GM18870 (cell line): ENCODE measurements around the gene PGAP3.
"Not testable (repeated sequence)": the region's sequence is repeated elsewhere in the genome, so short reads cannot be mapped to it uniquely, and the experiment has no call there.

Experiments
- ATAC-seq: cut with Tn5 transposase; IDR thresholded peaks from one replicate; pipeline ENCODE4 v1.9.1; 2021; ENCODE audit warnings: moderate library complexity; ENCODE audit not compliant: unreplicated experiment

PGAP3 gene

DNA sequence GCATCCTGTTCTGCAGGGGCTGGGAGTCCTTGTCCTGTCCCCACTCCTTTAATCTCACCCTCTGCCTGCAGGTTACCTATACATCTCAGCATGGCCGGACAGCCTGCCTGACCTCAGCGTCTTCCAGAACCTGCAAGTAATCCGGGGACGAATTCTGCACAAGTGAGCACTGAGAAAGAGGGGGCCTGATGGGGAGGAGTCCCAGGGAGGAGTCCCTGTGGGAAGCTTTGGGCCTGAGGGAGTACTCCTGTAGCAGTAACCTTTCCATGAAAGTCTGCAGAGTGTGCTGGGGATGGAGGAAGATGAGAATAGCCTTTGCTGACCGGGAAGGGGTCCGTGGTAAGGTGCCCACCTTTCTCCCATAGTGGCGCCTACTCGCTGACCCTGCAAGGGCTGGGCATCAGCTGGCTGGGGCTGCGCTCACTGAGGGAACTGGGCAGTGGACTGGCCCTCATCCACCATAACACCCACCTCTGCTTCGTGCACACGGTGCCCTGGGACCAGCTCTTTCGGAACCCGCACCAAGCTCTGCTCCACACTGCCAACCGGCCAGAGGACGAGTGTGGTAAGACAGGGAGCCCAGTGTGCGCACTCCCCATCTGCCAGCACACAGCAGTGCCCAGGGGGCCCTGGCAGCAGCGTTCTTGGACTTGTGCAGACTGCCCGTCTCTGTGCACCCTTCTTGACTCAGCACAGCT lies 27.7 kb upstream of the PGAP3 start:
- no peak for ATAC-seq

DNA sequence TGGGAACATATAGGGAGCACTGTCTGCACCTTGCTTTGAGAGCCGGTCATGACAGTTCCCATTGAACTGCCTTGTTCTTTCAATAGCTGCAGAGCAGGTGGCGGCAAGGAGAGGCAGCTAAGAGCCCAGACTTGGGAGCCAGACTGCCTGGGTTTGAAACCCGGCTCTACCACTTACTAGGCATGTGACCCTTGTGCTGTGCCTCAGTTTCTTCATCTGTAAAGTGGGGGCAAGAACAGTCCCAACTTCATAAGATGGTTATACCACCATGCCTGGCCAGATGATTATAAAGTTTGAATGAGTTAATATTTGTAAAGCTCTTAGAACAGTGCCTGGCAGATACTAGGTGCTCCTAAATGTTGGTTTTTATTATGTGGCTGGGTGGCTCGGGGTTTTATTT lies 26.4 kb upstream of the PGAP3 start:
- no peak for ATAC-seq

DNA sequence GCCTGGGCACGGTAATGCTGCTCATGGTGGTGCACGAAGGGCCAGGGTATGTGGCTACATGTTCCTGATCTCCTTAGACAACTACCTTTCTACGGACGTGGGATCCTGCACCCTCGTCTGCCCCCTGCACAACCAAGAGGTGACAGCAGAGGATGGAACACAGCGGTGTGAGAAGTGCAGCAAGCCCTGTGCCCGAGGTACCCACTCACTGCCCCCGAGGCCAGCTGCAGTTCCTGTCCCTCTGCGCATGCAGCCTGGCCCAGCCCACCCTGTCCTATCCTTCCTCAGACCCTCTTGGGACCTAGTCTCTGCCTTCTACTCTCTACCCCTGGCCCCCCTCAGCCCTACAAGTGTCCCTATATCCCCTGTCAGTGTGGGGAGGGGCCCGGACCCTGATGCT lies 24.0 kb upstream of the PGAP3 start:
- no peak for ATAC-seq

DNA sequence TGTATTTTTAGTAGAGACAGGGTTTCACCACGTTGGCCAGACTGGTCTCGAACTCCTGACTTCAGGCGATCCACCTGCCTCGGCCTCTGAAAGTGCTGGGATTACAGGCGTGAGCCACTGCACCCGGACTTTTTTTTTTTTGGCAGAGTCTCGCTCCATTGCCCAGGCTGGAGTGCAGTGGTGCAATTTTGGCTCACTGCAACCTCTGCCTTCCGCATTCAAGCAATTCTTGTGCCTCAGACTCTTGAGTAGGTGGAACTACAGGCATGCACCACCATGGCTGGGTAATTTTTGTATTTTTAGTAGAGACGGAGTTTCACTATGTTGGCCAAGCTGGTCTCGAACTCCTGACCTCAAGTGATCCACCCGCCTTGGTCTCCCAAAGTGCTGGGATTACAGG lies 23.2 kb upstream of the PGAP3 start:
- ATAC-seq, result not testable (repeated sequence)

DNA sequence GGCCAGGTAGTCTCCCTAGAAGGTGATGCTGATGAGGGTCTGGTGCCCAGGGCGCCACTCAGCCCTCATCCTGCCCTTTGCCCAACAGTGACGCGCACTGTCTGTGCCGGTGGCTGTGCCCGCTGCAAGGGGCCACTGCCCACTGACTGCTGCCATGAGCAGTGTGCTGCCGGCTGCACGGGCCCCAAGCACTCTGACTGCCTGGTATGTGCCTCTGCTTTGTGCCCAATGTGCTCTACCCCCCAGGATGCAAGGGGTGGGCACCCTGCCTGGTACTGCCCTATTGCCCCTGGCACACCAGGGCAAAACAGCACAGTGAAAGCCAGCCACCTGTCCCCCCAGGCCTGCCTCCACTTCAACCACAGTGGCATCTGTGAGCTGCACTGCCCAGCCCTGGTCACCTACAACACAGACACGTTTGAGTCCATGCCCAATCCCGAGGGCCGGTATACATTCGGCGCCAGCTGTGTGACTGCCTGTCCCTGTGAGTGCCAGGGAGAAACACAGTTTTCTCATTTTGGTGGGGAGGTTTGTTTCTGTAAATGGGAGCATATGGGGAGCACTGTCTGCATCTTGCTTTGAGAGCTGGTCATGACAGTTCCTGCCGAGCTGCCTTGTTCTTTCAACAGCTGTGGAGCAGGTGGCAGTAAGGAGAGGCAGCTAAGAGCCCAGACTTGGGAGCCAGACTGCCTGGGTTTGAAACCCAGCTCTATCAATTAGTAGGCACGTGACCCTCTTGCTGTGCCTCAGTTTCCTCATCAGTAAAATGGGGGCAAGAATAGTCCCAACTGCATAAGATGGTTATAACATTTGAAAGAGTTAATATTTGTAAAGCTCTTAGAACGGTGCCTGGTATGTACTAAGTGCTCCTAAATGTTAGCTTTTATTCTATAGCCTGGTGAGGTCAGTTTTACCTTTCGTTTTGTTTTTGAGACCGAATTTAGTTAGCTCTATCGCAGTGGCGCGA lies 22.4 kb upstream of the PGAP3 start:
- no peak for ATAC-seq

DNA sequence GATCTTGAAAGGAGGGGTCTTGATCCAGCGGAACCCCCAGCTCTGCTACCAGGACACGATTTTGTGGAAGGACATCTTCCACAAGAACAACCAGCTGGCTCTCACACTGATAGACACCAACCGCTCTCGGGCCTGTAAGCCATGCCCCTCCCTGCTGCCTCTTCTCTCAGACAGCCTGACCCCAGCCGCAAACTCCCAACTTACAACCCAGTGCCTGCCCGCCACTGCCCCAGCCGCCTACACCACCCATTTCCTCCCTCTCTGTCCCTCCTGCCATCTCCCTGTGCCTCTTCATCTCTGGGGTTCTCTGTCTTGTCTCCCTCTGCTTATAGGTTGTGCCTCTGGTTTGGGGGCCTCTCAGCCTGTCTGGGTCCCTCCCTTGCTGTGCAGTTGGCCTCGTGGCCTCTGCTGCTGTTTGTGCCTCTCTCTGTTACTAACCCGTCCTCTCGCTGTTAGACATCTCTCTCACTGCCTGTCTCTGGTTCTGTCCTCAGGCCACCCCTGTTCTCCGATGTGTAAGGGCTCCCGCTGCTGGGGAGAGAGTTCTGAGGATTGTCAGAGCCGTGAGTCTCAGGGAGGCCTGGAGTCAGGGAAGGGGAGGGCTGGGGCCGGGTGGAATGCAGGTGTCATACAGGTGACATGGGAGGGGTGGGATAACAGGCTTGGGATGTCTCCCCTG lies 21.6 kb upstream of the PGAP3 start:
- no peak for ATAC-seq

DNA sequence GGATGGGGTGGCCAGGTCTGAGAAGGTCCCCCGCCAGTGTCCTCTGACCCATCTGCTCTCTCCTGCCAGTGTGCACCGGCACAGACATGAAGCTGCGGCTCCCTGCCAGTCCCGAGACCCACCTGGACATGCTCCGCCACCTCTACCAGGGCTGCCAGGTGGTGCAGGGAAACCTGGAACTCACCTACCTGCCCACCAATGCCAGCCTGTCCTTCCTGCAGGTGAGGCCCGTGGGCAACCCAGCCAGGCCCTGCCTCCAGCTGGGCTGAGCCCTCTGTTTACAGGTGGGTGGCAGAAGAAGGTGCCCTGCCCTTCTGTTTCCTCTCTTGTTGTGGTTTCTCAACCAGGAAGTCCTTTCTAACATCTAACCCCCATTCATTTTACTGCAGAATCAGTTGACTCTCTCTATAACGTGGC lies 19.1 kb upstream of the PGAP3 start:
- no peak for ATAC-seq

DNA sequence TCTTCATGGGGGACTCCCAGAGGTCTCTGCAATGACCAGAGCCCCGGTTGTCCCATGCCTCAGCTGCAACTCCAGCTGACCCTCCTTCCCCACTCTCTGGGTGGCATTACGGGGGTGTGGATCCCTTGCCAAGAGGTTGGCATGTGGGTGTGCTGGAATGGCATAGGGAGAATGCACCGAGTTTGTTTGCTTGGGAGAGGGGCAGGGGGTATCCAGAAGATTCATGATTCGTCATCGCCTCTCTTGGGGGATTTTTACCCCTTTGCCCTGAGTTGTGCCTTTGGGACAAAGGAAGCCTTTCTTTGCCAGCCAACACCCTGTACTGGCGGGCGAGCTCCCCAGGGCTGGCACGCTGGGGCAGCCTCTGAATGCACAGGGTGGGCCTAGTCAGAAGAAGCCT lies 18.5 kb upstream of the PGAP3 start:
- no peak for ATAC-seq

DNA sequence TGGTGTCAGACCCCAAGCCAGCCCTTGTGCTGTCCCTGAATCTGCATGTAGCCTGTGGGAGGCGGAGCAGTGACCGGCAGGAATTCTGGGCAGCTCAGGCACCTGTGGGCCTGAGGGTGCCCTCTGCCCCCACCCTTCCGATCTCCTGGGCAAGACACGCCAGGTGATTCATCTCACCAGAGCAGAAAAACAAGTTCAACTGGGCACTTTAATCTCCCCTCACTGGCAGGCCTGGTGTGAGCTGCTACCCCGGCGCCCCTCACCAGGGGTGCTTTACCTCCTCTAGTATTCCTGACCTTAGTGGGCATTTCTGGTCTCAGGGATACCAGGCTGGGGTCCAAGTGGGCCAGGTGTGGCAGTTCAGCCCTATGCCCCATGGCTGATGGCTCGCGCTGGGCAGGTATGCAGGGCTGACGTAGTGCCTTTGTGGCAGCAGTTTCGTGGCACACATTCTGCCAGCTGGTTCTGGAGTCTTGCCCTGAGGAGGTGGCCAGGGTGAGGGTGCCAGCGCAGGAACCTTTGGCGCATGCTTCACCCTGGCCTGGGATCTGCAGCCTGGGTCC lies 18.0 kb upstream of the PGAP3 start:
- ATAC-seq, result no peak

DNA sequence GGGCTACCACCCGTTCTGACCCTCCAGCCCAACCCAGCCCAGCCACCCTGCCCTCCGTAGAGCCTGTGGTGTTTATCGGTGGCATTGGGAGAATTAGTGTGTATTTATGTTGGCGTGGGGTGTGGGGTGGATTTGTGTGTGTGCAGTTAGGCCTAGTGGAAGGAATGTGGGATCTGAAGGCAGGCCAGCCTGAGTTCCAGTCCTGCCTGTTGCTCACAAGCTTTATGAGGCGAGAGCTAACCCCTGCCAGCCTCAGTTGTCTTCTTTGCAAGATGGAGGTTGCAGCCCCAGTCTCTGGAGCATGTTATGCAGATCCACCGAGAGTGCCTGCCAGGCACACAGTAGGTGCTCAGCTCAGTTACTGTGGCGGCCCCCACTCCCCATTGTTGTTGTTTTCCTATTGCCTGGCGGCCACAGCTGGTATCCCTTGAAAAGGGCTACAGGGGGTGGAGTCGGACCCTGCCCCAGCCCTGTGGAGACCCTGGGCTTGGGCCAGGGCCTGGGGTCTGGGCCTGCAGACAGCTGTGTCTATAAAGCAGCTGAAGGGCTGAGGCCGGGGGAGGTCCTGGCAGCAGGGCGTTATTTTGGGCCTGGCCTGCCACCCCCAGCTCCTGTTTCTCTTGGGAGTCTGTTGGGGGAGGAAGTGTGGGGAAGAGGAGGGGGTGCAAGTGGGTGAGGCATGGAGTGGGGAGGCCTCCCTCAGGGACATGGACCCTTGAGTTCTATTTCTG lies 17.1 kb upstream of the PGAP3 start:
- no peak for ATAC-seq

DNA sequence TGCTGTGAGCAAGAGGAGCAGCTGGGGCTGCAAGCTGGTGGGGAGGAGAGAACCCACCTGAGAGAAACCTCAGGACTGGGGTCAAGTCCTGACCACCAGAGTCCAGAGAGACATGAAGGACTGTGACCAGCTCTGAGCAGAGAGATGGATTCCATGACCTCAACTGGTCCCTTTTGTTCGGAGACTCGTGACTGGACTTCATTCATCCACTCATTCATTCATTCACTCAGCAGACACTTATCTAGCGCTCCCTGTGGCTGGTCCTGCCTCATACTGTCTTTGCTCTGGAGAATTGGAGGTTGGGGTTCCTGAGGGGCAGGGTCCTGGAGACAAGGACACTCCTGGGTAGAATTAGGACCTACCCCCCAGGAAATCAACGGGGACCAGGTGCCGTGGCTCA lies 16.1 kb upstream of the PGAP3 start:
- ATAC-seq, result no peak

DNA sequence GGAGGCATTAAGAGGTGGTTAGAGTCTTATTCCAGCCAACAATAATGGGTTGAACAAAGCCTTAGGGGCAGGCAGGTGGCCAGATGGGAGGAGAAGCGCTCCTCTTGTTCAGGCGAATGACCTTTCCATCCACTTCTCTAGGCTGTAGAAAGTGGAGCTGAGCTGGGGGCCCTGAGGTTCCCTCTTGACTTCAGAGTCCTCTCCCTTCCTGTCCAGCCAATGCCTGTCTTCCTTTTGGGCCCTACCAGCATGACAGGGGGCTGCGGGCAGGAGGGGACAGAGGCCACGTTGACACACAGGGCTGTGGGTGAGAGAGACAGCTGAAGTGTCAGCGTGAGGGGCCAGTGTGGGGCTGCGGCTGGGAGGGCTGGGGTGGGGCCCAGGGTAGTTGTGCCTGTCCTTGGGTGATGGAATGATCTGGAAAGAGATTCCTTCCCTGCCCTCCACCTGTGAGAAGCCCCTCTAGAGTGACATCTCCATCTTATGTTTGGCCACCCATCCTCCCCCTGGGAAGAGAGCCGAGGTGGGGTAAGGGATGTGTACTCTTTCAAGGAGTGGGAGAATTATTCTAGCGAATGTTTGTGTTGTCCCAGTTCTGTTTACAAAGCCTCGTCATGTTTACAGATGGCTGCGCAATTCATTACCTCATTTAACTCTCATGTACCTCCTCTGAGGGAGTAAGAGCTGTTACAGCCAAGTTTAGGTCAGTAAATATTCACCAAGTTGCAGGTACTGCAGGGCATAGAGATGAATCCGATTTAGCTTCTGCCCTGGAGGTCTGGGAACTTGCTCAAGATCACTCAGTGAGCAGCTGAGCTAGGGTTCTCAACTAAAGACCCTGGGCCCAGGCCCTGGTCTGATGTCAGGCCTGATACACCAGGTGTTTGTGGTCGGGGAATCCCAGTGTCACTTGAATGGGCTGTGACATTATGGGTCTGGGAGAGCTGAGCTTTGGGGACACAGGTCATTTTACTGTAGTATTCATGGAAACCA lies 15.3 kb upstream of the PGAP3 start:
- ATAC-seq, result no peak

DNA sequence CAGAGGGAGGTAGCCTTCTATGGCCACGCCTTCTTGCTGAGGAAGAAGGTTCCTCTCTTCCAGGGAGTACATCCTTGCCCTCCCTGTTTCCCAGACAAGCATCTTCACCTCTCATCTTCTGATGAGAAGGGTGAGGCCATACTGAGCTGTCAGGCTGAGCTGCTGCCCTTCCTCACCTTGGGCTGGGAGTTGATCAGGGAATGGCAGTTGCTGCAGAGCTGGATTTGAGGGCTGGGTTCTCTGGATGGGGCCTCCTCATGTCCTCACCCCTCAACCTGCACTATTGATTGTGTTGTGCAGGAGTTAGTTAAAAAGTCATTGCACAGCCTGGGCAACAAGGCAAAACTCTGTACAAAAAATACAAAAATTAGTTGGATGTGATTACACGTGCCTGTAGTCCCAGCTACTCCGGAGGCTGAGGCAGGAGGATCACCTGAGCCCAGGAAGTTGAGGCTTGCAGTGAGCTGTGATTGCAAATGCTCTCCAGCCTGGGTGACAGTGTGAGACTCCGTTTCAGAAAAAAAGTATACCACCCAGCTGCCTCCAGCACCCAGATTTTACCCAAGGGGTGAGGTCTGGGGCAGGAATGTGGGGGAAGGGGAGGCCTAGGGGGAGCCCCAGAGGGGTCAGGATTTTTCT lies 14.0 kb upstream of the PGAP3 start:
- no peak for ATAC-seq

DNA sequence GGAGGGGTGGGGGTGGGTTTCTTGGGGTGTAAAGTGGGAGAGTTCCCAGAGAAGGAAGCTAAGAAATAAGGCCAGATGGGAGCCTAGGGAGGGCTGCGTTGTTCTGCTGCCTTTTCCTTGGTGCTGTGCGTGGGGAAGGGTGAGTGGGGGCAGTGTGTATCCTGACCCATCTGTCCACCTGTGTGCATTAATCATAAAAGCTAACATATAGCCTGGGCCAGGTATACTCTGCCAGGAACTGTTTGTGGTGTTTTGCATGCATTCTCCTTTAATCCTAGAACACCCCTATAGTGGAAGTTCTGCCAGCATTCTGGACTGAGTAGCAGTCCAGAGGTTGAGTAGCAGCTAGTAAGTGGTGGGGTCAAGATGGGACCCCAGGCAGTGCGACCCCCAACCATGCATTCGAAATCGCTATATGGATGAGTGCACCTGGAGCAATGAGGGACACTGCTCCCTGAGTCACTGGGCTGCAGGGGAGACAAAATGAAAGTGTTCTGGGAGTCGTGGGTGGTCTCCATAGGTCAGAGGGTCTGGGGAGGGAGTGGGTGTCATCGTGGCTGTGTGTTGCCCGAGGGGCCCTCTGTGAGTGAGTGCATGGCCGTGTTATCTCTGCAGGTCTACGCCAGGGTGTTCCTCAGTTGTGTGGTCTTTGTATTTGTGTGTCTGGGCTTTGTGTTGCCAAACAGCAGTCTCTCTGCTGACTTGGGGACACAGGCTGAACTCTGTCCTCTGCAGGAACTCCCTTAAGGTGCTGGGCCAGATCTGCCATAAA lies 13.3 kb upstream of the PGAP3 start:
- no peak for ATAC-seq

DNA sequence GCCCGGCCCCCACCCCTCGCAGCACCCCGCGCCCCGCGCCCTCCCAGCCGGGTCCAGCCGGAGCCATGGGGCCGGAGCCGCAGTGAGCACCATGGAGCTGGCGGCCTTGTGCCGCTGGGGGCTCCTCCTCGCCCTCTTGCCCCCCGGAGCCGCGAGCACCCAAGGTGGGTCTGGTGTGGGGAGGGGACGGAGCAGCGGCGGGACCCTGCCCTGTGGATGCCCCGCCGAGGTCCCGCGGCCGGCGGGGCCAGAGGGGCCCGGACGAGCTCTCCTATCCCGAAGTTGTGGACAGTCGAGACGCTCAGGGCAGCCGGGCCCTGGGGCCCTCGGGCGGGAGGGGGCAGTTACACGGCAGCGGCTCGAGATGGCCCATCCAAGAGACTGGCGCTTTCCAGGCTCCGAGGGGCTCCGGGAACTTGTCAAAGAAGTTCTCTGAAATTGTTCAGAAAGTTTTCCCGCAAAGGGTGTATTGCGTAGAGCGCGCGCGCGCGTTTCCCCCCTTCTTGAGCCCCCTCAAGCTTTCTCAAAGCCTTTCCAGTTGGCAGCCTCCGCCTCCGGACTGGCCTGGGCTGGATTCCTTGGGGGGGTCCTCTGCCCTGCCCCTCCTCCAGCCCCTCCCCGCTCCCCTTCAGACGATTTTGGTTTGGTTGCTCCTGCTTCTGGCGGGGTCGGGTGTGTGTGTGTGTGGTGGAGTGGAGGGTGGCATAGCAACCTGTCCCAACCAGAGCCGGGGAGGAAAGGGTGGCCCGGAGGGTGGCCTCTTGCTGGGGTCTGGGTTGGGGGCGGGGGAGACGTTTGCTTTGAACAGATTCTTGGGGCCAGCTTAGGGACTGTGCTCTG lies 12.5 kb upstream of the PGAP3 start:
- no peak for ATAC-seq

DNA sequence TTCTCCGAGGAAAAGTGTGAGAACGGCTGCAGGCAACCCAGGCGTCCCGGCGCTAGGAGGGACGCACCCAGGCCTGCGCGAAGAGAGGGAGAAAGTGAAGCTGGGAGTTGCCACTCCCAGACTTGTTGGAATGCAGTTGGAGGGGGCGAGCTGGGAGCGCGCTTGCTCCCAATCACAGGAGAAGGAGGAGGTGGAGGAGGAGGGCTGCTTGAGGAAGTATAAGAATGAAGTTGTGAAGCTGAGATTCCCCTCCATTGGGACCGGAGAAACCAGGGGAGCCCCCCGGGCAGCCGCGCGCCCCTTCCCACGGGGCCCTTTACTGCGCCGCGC lies 11.9 kb upstream of the PGAP3 start, which contains the start of gene ERBB2:
Gene ERBB2, plus strand, starts transcription at position 247 of the 330 bp plus-strand sequence. CDS start 175 bp downstream, outside the sequence.
- no peak for ATAC-seq

DNA sequence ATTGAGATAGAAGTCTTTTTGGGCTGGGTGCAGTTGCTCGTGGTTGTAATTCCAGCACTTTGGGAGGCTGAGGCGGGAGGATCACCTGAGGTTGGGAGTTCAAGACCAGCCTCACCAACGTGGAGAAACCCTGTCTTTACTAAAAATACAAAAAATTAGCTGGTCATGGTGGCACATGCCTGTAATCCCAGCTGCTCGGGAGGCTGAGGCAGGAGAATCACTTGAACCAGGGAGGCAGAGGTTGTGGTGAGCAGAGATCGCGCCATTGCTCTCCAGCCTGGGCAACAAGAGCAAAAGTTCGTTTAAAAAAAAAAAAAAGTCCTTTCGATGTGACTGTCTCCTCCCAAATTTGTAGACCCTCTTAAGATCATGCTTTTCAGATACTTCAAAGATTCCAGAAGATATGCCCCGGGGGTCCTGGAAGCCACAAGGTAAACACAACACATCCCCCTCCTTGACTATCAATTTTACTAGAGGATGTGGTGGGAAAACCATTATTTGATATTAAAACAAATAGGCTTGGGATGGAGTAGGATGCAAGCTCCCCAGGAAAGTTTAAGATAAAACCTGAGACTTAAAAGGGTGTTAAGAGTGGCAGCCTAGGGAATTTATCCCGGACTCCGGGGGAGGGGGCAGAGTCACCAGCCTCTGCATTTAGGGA lies 11.4 kb upstream of the PGAP3 start:
- ATAC-seq, result not testable (repeated sequence)
